ENCODE results near the gene GLIS1.

- TF ChIP-seq POLR2A (IDR thresholded peaks at IDR 0.05) = no peak
- no peak for TF ChIP-seq CTCF (IDR thresholded peaks at IDR 0.05)
These were observed 116.4 kb downstream of the GLIS1 start for GRCh38 chr1:53622531-53622930.

Measured in heart left ventricle (tissue), 13 donors.